ENCODE results near the gene WRAP73. TPM values are rescaled to one million over a fixed set of nuclear protein-coding genes. Genes with fewer than 3 reads are reported as not detected.

Gene WRAP73
- total RNA-seq, 1 donor, result 10.0 TPM

GRCh38 chr1:3631320-3632260, 18.3 kb downstream of the WRAP73 start:
- no peak overlapping the region for H3K4me3 ChIP-seq (ENCODE audit: low read depth, low read length)
- no peak for TF ChIP-seq CTCF (IDR thresholded peaks at IDR 0.05; ENCODE audit: insufficient read depth, low read length)
- no peak for DNase-seq (ENCODE audit: low read depth)

DNA sequence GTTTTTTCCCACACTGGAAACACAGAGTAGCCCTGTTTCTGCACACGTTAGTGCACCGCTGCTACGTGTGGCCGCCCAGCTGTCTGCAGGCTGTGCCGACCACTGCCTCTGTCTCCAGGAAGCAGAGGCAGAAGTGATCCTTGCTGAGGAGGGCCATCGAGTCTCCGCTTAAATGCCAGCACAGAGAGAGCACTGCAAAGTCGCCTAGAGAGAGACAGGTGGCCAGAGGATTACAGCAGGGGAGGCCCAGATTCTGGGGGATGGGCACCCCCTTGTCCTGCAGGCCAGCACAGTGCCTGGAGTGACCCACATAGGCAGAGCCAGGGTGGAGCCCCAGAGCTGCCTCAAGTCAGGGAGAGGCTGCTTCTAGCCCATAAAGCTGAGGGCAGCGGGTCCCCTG, 19.0 kb downstream of the WRAP73 start:
- no peak for TF ChIP-seq CTCF (IDR thresholded peaks at IDR 0.05; ENCODE audit: insufficient read depth, low read length)
- no peak for DNase-seq (ENCODE audit: low read depth)
- H3K4me3 ChIP-seq (ENCODE audit: low read depth, low read length), result no peak overlapping the region

- DNase-seq (ENCODE audit: low read depth), result no peak
Observed at GRCh38 chr1:3630161-3630611, 19.7 kb downstream of the WRAP73 start.

GRCh38 chr1:3629561-3630160, 20.2 kb downstream of the WRAP73 start:
- DNase-seq (ENCODE audit: low read depth), result no peak
- no peak overlapping the region for H3K4me3 ChIP-seq (ENCODE audit: low read depth, low read length)
- TF ChIP-seq CTCF (IDR thresholded peaks at IDR 0.05; ENCODE audit: insufficient read depth, low read length), result no peak

More at GRCh38 chr1:3630161-3630611, 19.7 kb downstream of the WRAP73 start:
- no peak overlapping the region for H3K4me3 ChIP-seq (ENCODE audit: low read depth, low read length)
- TF ChIP-seq CTCF (IDR thresholded peaks at IDR 0.05; ENCODE audit: insufficient read depth, low read length), result no peak

- H3K4me3 ChIP-seq (ENCODE audit: low read depth, low read length), result no peak overlapping the region
Observed at GRCh38 chr1:3628445-3628844, 21.5 kb downstream of the WRAP73 start.

More at GRCh38 chr1:3628445-3628844, 21.5 kb downstream of the WRAP73 start:
- TF ChIP-seq CTCF (IDR thresholded peaks at IDR 0.05; ENCODE audit: insufficient read depth, low read length), result no peak
- no peak for DNase-seq (ENCODE audit: low read depth)

Data from fibroblast of the aortic adventitia (primary cell).